NCI-H1105 treated with DMSO at 0.1 percent for 48 hours (cell line): ENCODE measurements around the gene HBP1.
A peak's percentile ranks its signal among the peaks of the same experiment; 100 is the strongest.
"Not testable (repeated sequence)": the region's sequence is repeated elsewhere in the genome, so short reads cannot be mapped to it uniquely, and the experiment has no call there.

Experiments used
- DNase-seq: peaks from one replicate; lab custom pipeline; 2025; lab: John Stamatoyannopoulos, UW

HBP1 gene

GRCh38 chr7:107155726-107156125 lies 13.1 kb upstream of the HBP1 start:
- not testable (repeated sequence) for DNase-seq

GRCh38 chr7:107157091-107157490 lies 11.7 kb upstream of the HBP1 start:
- no peak for DNase-seq

- no peak for DNase-seq
Measured at GRCh38 chr7:107158028-107158427, 10.8 kb upstream of the HBP1 start.

- no peak for DNase-seq
Measured at GRCh38 chr7:107160389-107160788, 8.4 kb upstream of the HBP1 start.

- DNase-seq, result no peak
Measured at GRCh38 chr7:107161415-107161814, 7.4 kb upstream of the HBP1 start.

- DNase-seq, result no peak
Measured at GRCh38 chr7:107162475-107162874, 6.3 kb upstream of the HBP1 start.

GRCh38 chr7:107164092-107164491 lies 4.7 kb upstream of the HBP1 start:
- DNase-seq, result no peak

- DNase-seq, result no peak
Measured at GRCh38 chr7:107165341-107165740, 3.5 kb upstream of the HBP1 start.

GRCh38 chr7:107166736-107167426 lies 1.9 kb upstream of the HBP1 start:
- DNase-seq, result no peak

- DNase-seq, result peak; percentile 54
Measured at GRCh38 chr7:107167483-107168232, 1.1 kb upstream of the HBP1 start.

- peak; percentile 95 for DNase-seq
Measured at GRCh38 chr7:107169120-107170050, 582 bp downstream of the HBP1 start.

- no peak for DNase-seq
Measured at GRCh38 chr7:107170051-107170915, 1.5 kb downstream of the HBP1 start.

- DNase-seq, result no peak
Measured at GRCh38 chr7:107171496-107171895, 2.7 kb downstream of the HBP1 start.

GRCh38 chr7:107172276-107173032 lies 3.7 kb downstream of the HBP1 start:
- DNase-seq, result no peak

- DNase-seq, result no peak
Measured at GRCh38 chr7:107173191-107173590, 4.4 kb downstream of the HBP1 start.

GRCh38 chr7:107173691-107174406 lies 5.0 kb downstream of the HBP1 start:
- DNase-seq, result no peak

- no peak for DNase-seq
Measured at GRCh38 chr7:107179326-107180164, 10.7 kb downstream of the HBP1 start.

GRCh38 chr7:107180378-107180777 lies 11.6 kb downstream of the HBP1 start:
- DNase-seq, result peak; percentile 47

GRCh38 chr7:107181172-107181571 lies 12.4 kb downstream of the HBP1 start:
- no peak for DNase-seq
